Keratinocyte (primary cell): ENCODE data around the gene TNRC18. TPM values are rescaled to one million over a fixed set of nuclear protein-coding genes. Genes with fewer than 3 reads are reported as not detected.

Experiments used
- DNase-seq: peaks from one replicate; pipeline ENCODE4 v3.0.0-alpha.2; 2011; ENCODE audit warnings: low read depth, missing footprints, low spot score
- FAIRE-seq: peaks from 2 replicates; lab custom pipeline; 2011; peaks lifted over from hg19 to GRCh38; lab: Jason Lieb, UNC
- H2AFZ ChIP-seq: 2 replicates; pipeline ENCODE4 v1.6.0; 2012; ENCODE audit warnings: low read length, control low read depth, inconsistent platforms; ENCODE audit not compliant: control insufficient read depth
- H3K27ac ChIP-seq: 2 replicates; pipeline ENCODE4 v1.5.1; 2011; ENCODE audit warnings: low read length; ENCODE audit not compliant: control insufficient read depth, insufficient read depth
- H3K27me3 ChIP-seq: 3 replicates; pipeline ENCODE4 v1.6.0; 2011; ENCODE audit warnings: low read length; ENCODE audit not compliant: control insufficient read depth, insufficient read depth; ENCODE audit errors: extremely low read depth
- H3K36me3 ChIP-seq, 2 experiments: 2 replicates in 1 of 2; 3 replicates in 1 of 2; pipeline ENCODE4 v1.5.1; 2011; ENCODE audit warnings: low read length in 2 of 2, mild to moderate bottlenecking in 1 of 2; ENCODE audit not compliant: control insufficient read depth in 2 of 2, insufficient read depth in 2 of 2; ENCODE audit errors: extremely low read depth in 1 of 2
- H3K4me1 ChIP-seq: 3 replicates; pipeline ENCODE4 v1.5.1; 2011; ENCODE audit warnings: low read length; ENCODE audit not compliant: control insufficient read depth, insufficient read depth; ENCODE audit errors: extremely low read depth
- H3K4me2 ChIP-seq: 3 replicates; pipeline ENCODE4 v1.6.0; 2011; ENCODE audit warnings: low read depth, low read length; ENCODE audit not compliant: control insufficient read depth, insufficient read depth; ENCODE audit errors: extremely low read depth
- H3K4me3 ChIP-seq, 3 experiments: fragments of 200-600 bp in 1 of 3; sonication (generic) in 1 of 3; 2 replicates in 2 of 3; 3 replicates in 1 of 3; pipeline ENCODE4 v1.5.1; 2011 to 2016; ENCODE audit warnings: low read length in 3 of 3, mild to moderate bottlenecking in 3 of 3, control low read depth in 2 of 3, inconsistent platforms in 1 of 3, low read depth in 1 of 3, mixed read lengths in 1 of 3, mixed run types in 1 of 3, moderate library complexity in 1 of 3; ENCODE audit not compliant: control insufficient read depth in 2 of 3, insufficient read depth in 2 of 3; ENCODE audit errors: extremely low read depth in 1 of 3
- H3K79me2 ChIP-seq: 2 replicates; pipeline ENCODE4 v1.6.0; 2012; ENCODE audit warnings: low read length; ENCODE audit not compliant: control insufficient read depth, insufficient read depth
- H3K9ac ChIP-seq: 3 replicates; pipeline ENCODE4 v1.6.0; 2011; ENCODE audit warnings: low read length; ENCODE audit not compliant: control insufficient read depth, insufficient read depth; ENCODE audit errors: extremely low read depth
- H3K9me1 ChIP-seq: 3 replicates; pipeline ENCODE4 v1.6.0; 2011; ENCODE audit warnings: low read length; ENCODE audit not compliant: control insufficient read depth, insufficient read depth; ENCODE audit errors: extremely low read depth
- H3K9me3 ChIP-seq: 2 replicates; pipeline ENCODE4 v1.5.1; 2012; ENCODE audit warnings: low read depth, low read length; ENCODE audit not compliant: control insufficient read depth
- H4K20me1 ChIP-seq: 3 replicates; pipeline ENCODE4 v1.6.0; 2011; ENCODE audit warnings: low read length; ENCODE audit not compliant: control insufficient read depth, insufficient read depth; ENCODE audit errors: extremely low read depth
- EZH2 ChIP-seq: IDR thresholded peaks from one replicate; pipeline ENCODE4 v1.6.1; 2012; ENCODE audit warnings: inconsistent platforms, mild to moderate bottlenecking, low read length, moderate library complexity
- dilution Hi-C: fragments of 300-500 bp; cut with MboI; formaldehyde crosslinking; loops from one replicate; pipeline ENCODE4 v1.7.0; 2020; ENCODE audit warnings: low sequenced_read_pairs; ENCODE audit not compliant: extremely low pct_ligation_motif_present
- polyA plus RNA-seq, 5 experiments: library from polyadenylated mRNA; depleted of rRNA in 3 of 5; stranded (reverse) in 3 of 5; stranded (forward) in 1 of 5; unstranded in 1 of 5; fragments of >200 nt; gene quantifications; 1 replicate in 1 of 5; 2 replicates in 3 of 5; 3 replicates in 1 of 5; pipeline versions ENCODE4 v1.2.1 to v1.2.3, GENCODE V29; 2011 to 2012; ENCODE audit warnings: missing spikeins in 2 of 5, low read depth in 1 of 5, low replicate concordance in 1 of 5
- TF ChIP-seq, protein P1 (sequence below), 3 experiments: IDR thresholded peaks in 1 of 3; conservative IDR thresholded peaks in 1 of 3; optimal IDR thresholded peaks in 1 of 3; 2 replicates in 2 of 3; 3 replicates in 1 of 3; pipeline versions ENCODE3 to v1.5.1; 2011; ENCODE audit warnings: low read length in 3 of 3, mild to moderate bottlenecking in 3 of 3, moderate library complexity in 2 of 3, control low read depth in 1 of 3, inconsistent platforms in 1 of 3; ENCODE audit not compliant: insufficient read depth in 2 of 3; ENCODE audit errors: extremely low read depth in 1 of 3

TNRC18 gene
- polyA plus RNA-seq, 1 donor (not counting 4 experiments of a cell fraction or from before 2014, with no cell fraction given), result 13.2 TPM

DNA sequence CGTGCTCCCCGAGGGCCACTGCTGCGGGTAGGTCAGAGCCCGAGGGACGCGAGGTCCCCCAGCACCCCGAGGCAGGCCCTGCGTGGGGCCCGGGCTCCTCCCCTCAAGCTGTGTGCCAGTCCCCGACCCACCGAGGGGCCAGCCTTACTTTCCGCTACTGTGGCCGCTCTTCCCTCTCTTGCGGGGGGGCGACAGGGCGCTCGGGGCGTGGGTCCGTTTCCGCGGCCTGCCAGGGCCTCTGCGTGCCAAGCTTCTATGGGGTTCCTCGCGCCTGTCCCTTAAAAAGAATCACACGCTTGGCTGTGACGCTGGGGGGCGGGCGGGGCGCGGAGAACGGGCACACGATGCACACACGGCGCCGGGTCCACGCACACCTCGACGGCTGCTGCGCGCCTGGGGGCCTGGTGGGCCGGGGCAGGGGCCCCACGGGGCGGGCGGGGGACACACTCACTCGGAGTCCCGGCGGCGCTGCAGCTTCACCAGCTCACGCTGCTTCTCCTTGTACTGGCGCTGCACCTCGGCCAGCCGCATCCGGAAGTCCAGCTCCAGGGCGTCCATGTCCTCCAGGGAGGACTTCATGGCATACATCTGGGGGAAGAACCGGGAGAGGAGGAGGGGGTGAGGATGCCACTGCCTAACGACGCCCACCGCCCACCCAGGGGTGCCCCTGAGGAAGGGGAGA is 62.0 kb downstream of the TNRC18 start:
- DNase-seq (no peak), FAIRE-seq (no peak)
- no peak overlapping the region for H3K9ac ChIP-seq
- H3K79me2 ChIP-seq, result peaks cover 61% of the 10 kb centered on the region
- no peak overlapping the region for H3K4me3 ChIP-seq
- H3K9me3 ChIP-seq, result no peaks in the 10 kb centered on the region
- H3K27ac ChIP-seq, result no peak overlapping the region
- H3K4me2 ChIP-seq, result no peak overlapping the region
- H2AFZ ChIP-seq, result no peak overlapping the region
- no peak for TF ChIP-seq EZH2
- TF ChIP-seq, protein P1, sequence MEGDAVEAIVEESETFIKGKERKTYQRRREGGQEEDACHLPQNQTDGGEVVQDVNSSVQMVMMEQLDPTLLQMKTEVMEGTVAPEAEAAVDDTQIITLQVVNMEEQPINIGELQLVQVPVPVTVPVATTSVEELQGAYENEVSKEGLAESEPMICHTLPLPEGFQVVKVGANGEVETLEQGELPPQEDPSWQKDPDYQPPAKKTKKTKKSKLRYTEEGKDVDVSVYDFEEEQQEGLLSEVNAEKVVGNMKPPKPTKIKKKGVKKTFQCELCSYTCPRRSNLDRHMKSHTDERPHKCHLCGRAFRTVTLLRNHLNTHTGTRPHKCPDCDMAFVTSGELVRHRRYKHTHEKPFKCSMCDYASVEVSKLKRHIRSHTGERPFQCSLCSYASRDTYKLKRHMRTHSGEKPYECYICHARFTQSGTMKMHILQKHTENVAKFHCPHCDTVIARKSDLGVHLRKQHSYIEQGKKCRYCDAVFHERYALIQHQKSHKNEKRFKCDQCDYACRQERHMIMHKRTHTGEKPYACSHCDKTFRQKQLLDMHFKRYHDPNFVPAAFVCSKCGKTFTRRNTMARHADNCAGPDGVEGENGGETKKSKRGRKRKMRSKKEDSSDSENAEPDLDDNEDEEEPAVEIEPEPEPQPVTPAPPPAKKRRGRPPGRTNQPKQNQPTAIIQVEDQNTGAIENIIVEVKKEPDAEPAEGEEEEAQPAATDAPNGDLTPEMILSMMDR (optimal IDR thresholded peaks at IDR 0.05 in 1 of 3, IDR thresholded peaks at IDR 0.05 in 1 of 3, conservative IDR thresholded peaks at IDR 0.05 in 1 of 3; ENCODE audit: extremely low read depth in 1 of 3, insufficient read depth in 2 of 3, low read length in 3 of 3), result no peak
- peaks cover 2% of the 10 kb centered on the region for H3K4me1 ChIP-seq
- H4K20me1 ChIP-seq, result peaks cover 9% of the 10 kb centered on the region
- peaks cover 2% of the 10 kb centered on the region for H3K9me1 ChIP-seq
- H3K36me3 ChIP-seq, result peaks cover 39% of the 10 kb centered on the region in 2 experiments
- dilution Hi-C loops, result no loop called here
- no peaks in the 10 kb centered on the region for H3K27me3 ChIP-seq

GRCh38 chr7:5360971-5361370 is 62.7 kb downstream of the TNRC18 start:
- Histone ChIP-seq H3K9me3 (no peaks in the 10 kb centered on the region), H3K4me2 (no peak overlapping the region), H3K27me3 (no peaks in the 10 kb centered on the region), H3K79me2 (peaks cover 63% of the 10 kb centered on the region), H3K4me1 (no peaks in the 10 kb centered on the region), H3K4me3 (no peak overlapping the region), H3K9me1 (no peaks in the 10 kb centered on the region), H3K36me3 (peaks cover 39 to 40% of the 10 kb centered on the region in 2 experiments), H3K9ac (no peak overlapping the region), H4K20me1 (peaks cover 7% of the 10 kb centered on the region), H3K27ac (no peak overlapping the region), H2AFZ (no peak overlapping the region)
- FAIRE-seq (no peak), DNase-seq (no peak)
- TF ChIP-seq, protein P1 (optimal IDR thresholded peaks at IDR 0.05 in 1 of 3, IDR thresholded peaks at IDR 0.05 in 1 of 3, conservative IDR thresholded peaks at IDR 0.05 in 1 of 3; ENCODE audit: extremely low read depth in 1 of 3, insufficient read depth in 2 of 3, low read length in 3 of 3), result no peak
- TF ChIP-seq EZH2, result no peak
- dilution Hi-C loops, result no loop called here
